ENCODE data around the gene ORC5. TPM values are rescaled to one million over a fixed set of nuclear protein-coding genes. Genes with fewer than 3 reads are reported as not detected.
"Not testable (repeated sequence)": the region's sequence is repeated elsewhere in the genome, so short reads cannot be mapped to it uniquely, and the experiment has no call there.

The ORC5 gene
- total RNA-seq, 1 donor from 2014 or later = 16.7 TPM

GRCh38 chr7:104179178-104179577 lies 28.6 kb downstream of the ORC5 start:
- no peak overlapping the region for H3K4me3 ChIP-seq (ENCODE audit: low read depth, low read length)
- DNase-seq (ENCODE audit: low read depth) = no peak
- TF ChIP-seq CTCF (IDR thresholded peaks at IDR 0.05; ENCODE audit: insufficient read depth, low read length, poor library complexity, severe bottlenecking) = no peak
- H3K27me3 ChIP-seq (ENCODE audit: control insufficient read depth, insufficient read depth, low read length) = no peaks in the 10 kb centered on the region
- H3K36me3 ChIP-seq (ENCODE audit: control insufficient read depth, insufficient read depth, low read length) = no peaks in the 10 kb centered on the region

DNA sequence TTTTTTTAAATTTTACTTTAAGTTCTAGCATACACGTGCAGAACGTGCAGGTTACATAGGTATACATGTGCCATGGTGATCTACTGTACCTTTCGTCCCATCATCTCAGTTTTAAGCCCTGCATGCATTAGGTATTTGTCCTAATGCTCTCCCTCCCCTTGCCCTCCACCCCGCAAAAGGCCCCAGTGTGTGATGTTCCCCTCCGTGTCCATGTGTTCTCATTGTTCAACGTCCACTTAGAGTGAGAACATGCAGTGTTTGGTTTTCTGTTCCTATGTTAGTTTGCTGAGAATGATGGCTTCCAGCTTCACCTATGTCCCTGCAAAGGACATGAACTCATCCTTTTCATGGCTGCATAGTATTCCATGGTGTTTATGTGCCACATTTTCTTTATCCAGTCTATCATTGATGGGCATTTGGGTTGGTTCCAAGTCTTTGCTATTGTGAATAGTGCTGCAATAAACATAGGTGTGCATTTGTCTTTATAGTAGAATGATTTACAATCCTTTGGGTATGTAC lies 30.2 kb downstream of the ORC5 start:
- not testable (repeated sequence) for H3K4me3 ChIP-seq (ENCODE audit: low read depth, low read length); DNase-seq (ENCODE audit: low read depth); H3K27me3 ChIP-seq (ENCODE audit: control insufficient read depth, insufficient read depth, low read length); H3K36me3 ChIP-seq (ENCODE audit: control insufficient read depth, insufficient read depth, low read length)

GRCh38 chr7:104176332-104176731 lies 31.5 kb downstream of the ORC5 start:
- no peaks in the 10 kb centered on the region for H3K27me3 ChIP-seq (ENCODE audit: control insufficient read depth, insufficient read depth, low read length)
- TF ChIP-seq CTCF (IDR thresholded peaks at IDR 0.05; ENCODE audit: insufficient read depth, low read length, poor library complexity, severe bottlenecking) = no peak
- no peak for DNase-seq (ENCODE audit: low read depth)
- H3K36me3 ChIP-seq (ENCODE audit: control insufficient read depth, insufficient read depth, low read length) = no peaks in the 10 kb centered on the region
- H3K4me3 ChIP-seq (ENCODE audit: low read depth, low read length) = no peak overlapping the region

DNA sequence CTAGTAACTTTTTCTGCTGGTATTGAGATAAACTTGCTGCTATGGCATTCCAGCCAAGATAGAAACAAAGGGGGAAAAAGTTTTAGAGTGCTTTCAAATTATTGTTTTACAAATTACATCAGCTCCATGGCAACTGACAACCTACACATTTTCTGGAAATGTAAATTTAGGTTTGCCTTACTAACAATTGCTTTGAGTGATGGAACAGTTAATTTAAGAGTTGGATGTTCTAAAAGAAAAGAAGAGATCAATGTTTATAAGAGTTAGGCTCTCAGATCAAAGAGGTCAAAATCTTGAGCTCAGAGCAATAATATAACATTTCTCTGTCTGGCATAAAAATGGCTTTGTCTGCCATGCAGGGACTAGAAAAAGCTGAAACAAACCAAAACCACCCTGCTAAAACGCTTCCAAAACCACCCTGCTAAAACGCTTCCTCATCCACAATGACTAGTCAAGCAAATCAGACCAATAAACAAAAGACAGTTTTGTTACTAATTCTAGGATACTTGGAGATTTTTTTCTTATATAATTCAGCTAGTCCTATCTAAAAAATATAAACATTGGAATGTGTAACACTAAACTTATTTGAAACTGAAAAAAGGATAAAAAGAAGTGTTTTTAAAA lies 32.3 kb downstream of the ORC5 start:
- DNase-seq (ENCODE audit: low read depth) = no peak
- Histone ChIP-seq H3K27me3 (ENCODE audit: control insufficient read depth, insufficient read depth, low read length) (no peaks in the 10 kb centered on the region), H3K4me3 (ENCODE audit: low read depth, low read length) (no peak overlapping the region), H3K36me3 (ENCODE audit: control insufficient read depth, insufficient read depth, low read length) (no peaks in the 10 kb centered on the region)
- no peak for TF ChIP-seq CTCF (IDR thresholded peaks at IDR 0.05; ENCODE audit: insufficient read depth, low read length, poor library complexity, severe bottlenecking)

DNA sequence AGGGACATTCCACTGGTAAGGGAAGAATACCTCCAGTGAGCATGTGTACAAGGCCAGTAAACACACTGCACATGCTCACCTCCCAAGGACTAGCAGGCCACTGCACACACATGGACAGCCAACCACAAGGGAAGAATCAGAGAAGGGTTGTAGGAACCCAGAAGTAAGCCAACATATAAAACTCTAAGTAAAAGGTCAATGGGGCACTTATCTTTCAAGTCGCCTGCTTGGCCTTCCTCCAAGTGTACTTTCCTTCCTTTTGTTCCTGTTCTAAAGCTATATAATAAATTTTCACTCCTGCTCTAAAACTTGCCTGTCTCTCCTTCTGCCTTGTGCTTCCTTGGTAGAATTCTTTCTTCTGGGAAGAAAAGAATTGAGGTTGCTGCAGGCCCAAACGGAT lies 33.0 kb downstream of the ORC5 start:
- H3K4me3 ChIP-seq (ENCODE audit: low read depth, low read length) = no peak overlapping the region
- TF ChIP-seq CTCF (IDR thresholded peaks at IDR 0.05; ENCODE audit: insufficient read depth, low read length, poor library complexity, severe bottlenecking) = no peak
- no peak for DNase-seq (ENCODE audit: low read depth)
- no peaks in the 10 kb centered on the region for H3K36me3 ChIP-seq (ENCODE audit: control insufficient read depth, insufficient read depth, low read length)
- no peaks in the 10 kb centered on the region for H3K27me3 ChIP-seq (ENCODE audit: control insufficient read depth, insufficient read depth, low read length)

DNA sequence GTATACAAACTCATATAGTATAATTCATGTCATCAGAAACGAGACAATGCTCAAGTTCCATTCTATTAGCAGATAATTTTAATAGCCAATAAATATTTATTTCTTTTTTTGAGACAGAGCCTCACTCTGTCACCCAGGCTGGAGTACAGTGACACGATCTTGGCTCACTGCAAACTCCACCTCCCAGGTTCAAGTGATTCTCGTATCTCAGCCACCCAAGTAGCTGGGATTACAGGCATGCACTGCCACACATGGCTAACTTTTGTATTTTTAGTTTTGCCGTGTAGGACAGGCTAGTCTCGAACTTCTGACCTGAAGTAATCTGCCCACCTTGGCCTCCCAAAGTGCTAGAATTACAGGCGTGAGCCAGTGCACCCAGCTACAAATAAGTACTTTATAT lies 45.7 kb downstream of the ORC5 start:
- DNase-seq (ENCODE audit: low read depth) = no peak
- Histone ChIP-seq H3K27me3 (ENCODE audit: control insufficient read depth, insufficient read depth, low read length) (no peaks in the 10 kb centered on the region), H3K4me3 (ENCODE audit: low read depth, low read length) (no peak overlapping the region), H3K36me3 (ENCODE audit: control insufficient read depth, insufficient read depth, low read length) (no peaks in the 10 kb centered on the region)
- no peak for TF ChIP-seq CTCF (IDR thresholded peaks at IDR 0.05; ENCODE audit: insufficient read depth, low read length, poor library complexity, severe bottlenecking)

All from kidney epithelial cell (primary cell).